HCT116 (cell line): ENCODE measurements around the gene SLC25A43.

Source experiments
- CBX3 ChIP-seq: IDR thresholded peaks from 2 replicates; pipeline ENCODE4 v1.6.1; 2012; ENCODE audit warnings: low read depth
- POLR2A ChIP-seq: IDR thresholded peaks from 2 replicates; pipeline ENCODE4 v1.7.0; 2011; ENCODE audit warnings: borderline replicate concordance; ENCODE audit not compliant: insufficient read depth, insufficient read length; ENCODE audit errors: extremely low read depth
- RAD21 ChIP-seq: IDR thresholded peaks from 2 replicates; pipeline ENCODE4 v1.6.1; 2012; ENCODE audit warnings: low read depth, mild to moderate bottlenecking
- SIN3A ChIP-seq: IDR thresholded peaks from 2 replicates; pipeline ENCODE4 v1.6.1; 2012; ENCODE audit warnings: low read depth
- TF ChIP-seq, protein P1 (sequence below), 3 experiments: fragments of 200-600 bp in 1 of 3; sonication (generic) in 1 of 3; IDR thresholded peaks in 2 of 3; conservative IDR thresholded peaks in 1 of 3; 2 replicates each; pipeline ENCODE4 v1.5.1; 2012 to 2017; ENCODE audit warnings: low read depth in 2 of 3, low read length in 2 of 3, antibody characterized with exemption in 1 of 3, borderline replicate concordance in 1 of 3, control low read depth in 1 of 3, mild to moderate bottlenecking in 1 of 3, mixed read lengths in 1 of 3, mixed run types in 1 of 3, moderate library complexity in 1 of 3; ENCODE audit not compliant: insufficient read depth in 1 of 3

DNA sequence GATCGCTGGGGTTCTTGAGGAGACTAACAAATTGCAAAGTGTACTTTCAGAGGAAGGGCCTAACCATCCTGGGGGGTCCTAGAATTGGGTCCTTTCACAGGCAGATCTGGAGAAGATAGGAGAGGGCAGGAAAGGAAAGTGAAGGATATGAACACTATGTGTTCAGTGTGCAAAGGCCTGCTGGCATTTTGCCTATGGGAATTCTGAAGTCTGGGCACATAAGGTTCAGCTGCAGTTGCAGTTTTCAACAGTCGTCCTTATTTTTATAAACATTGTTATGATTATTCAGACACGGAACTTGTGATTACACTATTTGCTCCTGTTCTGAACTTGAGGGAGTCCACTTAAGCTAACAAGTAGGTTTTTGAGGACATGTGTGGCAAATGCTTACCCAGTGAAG lies 67.8 kb downstream of the SLC25A43 start:
- TF ChIP-seq, protein P1, sequence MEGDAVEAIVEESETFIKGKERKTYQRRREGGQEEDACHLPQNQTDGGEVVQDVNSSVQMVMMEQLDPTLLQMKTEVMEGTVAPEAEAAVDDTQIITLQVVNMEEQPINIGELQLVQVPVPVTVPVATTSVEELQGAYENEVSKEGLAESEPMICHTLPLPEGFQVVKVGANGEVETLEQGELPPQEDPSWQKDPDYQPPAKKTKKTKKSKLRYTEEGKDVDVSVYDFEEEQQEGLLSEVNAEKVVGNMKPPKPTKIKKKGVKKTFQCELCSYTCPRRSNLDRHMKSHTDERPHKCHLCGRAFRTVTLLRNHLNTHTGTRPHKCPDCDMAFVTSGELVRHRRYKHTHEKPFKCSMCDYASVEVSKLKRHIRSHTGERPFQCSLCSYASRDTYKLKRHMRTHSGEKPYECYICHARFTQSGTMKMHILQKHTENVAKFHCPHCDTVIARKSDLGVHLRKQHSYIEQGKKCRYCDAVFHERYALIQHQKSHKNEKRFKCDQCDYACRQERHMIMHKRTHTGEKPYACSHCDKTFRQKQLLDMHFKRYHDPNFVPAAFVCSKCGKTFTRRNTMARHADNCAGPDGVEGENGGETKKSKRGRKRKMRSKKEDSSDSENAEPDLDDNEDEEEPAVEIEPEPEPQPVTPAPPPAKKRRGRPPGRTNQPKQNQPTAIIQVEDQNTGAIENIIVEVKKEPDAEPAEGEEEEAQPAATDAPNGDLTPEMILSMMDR (IDR thresholded peaks at IDR 0.05 in 2 of 3, conservative IDR thresholded peaks at IDR 0.05 in 1 of 3; ENCODE audit: borderline replicate concordance in 1 of 3, insufficient read depth in 1 of 3, low read depth in 2 of 3, low read length in 2 of 3): no peak
- TF ChIP-seq RAD21 (no peak), POLR2A (no peak), SIN3A (no peak), CBX3 (no peak)
